NCI-H774 (cell line): ENCODE data around the gene OR10H5.
"Not testable (repeated sequence)": the region's sequence is repeated elsewhere in the genome, so short reads cannot be mapped to it uniquely, and the experiment has no call there.

Experiments used
- DNase-seq: peaks from one replicate; lab custom pipeline; 2025; lab: John Stamatoyannopoulos, UW

The OR10H5 gene

DNA sequence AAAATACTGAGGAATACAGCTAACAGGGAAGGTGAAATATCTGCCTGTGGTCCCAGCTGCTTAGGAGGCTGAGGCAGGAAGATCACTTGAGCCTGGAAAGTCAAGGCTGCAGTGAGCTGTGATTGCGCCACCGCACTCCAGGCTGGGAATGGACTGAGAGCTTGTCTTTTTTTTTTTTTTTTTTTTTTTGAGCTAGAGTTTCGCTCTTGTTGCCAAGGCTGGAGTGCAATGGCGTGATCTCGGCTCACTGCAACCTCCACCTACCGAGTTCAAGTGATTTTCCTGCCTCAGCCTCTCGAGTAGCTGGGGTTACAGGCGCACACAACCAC, 56.4 kb downstream of the OR10H5 start:
- DNase-seq = not testable (repeated sequence)

DNA sequence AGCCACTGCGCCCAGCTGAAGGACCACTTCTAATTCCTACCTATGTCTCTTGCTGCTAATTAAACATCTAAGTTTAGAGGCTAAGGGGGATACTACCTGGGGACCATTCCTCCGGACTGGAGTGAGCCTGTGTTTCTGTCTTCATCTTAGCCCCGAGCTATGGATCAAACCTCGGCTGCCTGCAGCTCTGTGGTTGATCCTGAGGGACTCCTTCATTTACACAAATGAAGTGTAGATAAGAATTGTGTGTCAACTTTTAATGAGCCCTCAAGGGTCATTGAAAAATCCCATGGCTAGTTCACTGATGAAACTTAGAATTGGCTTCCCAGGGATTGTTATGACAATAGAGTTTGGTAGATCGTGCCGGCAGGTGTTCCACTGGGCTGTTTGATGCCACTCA, 59.5 kb downstream of the OR10H5 start:
- no peak for DNase-seq

DNA sequence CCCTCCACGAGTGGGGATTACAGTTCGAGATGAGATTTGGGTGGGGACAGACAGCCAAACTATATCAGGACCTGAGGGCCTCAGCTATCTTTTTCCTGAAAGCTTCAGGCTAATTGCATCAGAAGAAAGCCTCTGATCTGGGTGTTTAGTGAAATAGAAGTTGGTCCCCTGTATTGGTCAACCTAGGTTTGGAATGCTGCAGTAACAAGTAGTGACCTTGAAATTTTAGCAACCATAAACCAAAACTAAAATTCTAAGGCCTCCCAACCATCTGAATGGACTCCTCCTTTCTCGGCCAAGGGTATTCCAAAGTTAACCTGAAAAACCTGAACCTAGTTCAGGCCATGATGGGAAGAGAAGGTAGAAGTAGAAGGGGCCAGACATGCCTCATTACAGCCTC, 62.9 kb downstream of the OR10H5 start:
- DNase-seq = no peak
